NCI-H187 (cell line): ENCODE measurements around the gene MRTFA.
"Not testable (repeated sequence)": the region's sequence is repeated elsewhere in the genome, so short reads cannot be mapped to it uniquely, and the experiment has no call there.

Experiments used
- DNase-seq, 2 experiments: peaks; one replicate each; lab custom pipeline; 2025; lab: John Stamatoyannopoulos, UW

MRTFA gene

DNA sequence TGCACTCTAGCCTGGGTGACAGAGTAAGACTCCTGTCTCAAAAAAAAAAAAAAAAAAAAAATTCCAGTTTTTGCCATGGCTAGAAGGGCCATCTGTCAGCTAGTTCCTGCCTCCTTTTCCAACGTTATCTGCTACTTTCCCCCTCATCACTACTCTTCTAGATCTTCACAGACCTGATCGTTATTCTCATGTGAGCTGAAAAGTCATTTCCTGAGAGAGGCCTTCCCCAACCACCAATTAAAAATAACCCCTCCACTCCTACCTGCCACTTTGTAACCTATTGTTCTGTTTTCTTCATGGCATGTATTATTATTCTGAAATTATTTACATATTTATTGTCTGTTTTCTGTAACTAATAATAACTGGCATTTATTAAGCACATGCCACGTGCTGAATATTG lies 241.9 kb downstream of the MRTFA start:
- no peak for DNase-seq

DNA sequence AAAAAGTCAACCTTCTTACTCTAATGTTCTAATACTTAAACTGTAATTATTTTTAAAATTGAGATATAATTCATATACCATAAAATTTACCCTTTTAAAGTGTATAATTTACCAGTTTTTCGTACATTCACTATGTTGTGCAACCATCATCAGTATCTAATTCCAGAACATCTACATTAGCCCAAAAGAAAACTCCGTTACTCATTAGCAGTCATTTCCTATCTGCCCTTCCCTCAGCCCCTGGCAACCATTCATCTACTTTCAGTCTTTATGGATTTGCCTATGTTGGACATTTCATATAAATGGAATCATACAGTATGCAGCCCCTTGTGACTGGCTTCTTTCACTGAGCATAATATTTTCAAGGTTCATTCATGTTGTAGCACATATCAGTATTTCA lies 243.9 kb downstream of the MRTFA start:
- no peak for DNase-seq

DNA sequence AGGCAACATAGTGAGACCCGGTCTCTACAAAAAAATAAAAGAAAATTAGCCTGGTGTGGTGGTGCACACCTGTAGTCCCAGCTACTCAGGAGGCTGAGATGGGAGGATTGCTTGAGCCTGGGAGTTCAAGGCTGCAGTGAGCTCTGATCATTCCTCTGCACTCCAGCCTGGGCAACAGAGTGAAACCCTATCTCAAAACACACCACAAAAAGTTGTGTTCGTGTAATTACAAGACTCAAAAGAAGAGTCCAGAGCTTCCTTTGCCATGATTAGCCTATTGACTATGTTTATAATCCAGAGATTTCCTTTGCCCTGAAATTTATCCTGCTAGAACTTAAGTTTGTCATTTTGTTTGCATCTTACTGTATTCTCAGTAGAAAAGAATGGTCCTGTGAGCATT lies 245.1 kb downstream of the MRTFA start:
- no peak for DNase-seq

DNA sequence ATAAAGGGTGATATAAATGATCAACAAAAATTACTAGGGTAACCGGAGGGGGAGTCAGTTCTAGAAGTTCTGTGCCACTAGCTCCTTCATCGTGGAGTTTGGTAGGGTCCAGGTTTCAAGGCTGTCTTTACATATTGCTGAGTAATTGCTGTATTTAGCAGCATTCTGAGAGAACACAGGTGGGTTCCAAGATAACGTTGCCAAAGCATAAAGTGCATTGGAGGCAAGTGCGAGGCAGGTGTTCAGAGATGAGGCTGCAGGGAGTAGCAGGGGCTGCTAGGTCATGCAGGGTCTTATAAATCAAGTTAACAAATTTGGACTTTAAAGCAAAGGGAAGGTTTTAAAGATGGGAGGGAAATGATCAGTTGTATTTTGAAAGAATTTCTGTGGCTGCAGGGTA lies 248.3 kb downstream of the MRTFA start:
- no peak for DNase-seq

DNA sequence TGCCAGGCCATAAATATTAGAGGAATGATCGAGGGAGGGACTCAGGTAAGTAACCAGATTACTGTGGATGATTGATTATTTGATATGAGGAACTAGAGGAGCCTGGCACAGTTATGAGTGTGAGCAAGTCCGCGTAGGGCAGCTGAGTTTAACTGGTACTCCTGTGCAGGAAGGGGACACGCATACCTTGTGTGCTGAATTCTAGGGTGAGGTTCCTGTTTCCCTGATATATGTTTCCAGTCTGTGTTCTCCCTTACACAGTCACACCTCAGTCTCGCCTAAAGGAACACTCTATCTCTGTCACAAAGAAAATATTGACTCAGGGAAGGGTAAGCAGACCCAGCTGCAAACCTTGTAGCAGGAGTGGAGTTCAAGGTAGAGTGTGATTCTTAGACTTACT lies 248.8 kb downstream of the MRTFA start:
- DNase-seq, result no peak

DNA sequence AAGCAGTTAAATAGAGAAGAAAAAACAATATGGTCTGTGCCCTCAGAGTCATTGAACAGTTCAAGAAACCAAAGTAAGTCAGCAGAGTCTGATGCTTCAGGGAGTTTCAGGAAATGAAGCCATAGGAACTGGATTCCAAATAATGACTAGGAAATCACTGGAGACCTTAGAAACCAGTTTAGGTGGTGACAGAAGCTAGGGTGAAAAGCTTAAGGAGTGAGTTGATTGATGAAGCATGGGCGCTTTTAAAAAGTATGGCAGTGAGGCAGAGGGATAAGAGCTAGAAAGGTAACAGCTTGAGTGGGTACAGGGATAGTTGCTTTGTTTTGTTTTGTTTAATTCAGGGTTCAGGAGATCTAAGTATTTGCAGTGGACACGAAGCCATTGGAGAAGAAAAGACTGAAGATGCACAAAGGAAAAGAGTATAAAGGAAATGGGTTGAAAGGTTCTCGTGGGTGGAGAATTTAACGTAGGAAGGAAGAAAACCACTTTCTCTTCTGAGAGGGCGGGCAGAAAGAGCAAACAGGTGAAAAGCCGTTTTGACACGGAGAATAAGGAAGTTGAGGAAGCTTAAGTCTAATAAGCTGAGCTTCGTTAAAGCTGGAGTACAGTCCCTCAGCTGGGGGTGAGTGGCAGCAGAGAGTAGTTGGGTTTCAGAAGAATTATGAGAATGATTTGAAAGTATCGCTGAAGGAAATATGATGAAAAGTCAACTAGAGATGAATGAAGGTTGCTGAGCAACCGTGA lies 251.3 kb downstream of the MRTFA start:
- DNase-seq, result no peak

DNA sequence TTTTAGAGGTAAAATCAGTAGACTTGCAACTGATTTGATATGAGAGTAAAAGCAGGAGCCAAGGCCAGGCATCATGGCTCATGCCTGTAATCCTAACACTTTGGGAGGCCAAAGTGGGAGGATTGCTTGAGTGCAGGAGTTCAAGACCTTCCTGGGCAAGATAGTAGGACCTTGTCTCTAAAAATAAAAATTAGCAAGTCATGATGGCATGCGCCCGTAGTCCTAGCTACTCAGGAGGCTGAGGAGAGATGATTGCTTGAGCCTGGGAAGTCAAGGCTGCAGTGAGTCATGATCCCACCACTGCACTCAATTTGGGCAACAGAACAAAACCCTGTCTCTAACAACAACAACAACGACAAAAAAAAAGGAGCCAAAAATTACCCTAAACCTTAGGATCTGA lies 252.6 kb downstream of the MRTFA start:
- DNase-seq, result no peak

DNA sequence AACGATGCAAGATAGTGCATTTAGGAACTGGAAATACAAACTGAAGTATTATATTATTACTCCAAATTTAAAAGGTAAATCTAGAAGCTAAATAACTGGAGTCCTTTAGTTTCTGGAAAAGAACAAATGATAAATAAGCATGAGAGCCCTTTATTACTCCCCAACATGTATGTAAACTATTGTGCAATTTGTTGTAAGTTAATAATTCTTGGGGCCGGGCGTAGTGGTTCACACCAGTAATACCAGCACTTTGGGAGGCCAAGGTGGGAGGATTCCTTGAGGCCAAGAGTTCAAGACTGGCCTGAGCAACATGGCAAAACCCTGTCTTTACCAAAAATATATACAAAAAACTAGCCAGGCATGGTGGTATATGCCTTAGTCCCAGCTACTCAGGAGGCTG lies 255.1 kb downstream of the MRTFA start:
- DNase-seq, result no peak

DNA sequence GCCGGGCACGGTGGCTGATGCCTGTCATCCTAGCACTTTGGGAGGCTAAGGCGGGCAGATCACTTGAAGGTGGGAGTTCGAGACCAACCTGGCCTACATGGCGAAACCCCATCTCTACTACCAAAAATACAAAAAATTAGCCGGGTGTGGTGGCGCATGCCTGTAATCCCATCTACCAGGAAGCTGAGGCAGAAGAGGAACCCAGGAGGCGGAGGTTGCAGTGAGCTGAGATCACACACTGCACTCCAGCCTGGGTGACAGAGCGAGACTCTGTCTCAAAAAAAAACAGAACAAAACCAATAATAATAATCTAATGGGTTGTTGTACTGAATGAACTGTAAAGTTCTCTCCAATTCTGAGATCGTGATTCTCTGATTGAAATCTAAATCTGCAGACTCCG lies 258.1 kb downstream of the MRTFA start:
- not testable (repeated sequence) for DNase-seq

DNA sequence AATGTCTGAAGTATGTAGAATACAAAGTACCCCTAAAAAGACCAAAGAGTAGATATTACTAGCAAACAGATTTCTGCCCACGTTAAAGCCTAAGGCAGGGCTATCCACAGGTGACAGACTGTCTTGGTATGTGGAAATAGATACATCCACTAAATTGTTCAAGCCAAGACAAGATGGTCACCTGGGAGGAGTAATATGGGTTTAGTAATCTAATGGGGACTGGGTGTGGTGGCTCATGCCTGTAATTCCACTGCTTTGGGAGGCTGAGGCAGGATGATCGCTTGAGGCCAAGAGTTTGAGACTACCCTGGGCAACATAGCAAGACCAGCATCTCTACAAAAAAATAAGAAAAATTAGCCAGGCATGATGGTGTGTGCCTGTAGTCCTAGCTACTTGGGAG lies 258.6 kb downstream of the MRTFA start:
- DNase-seq, result no peak

DNA sequence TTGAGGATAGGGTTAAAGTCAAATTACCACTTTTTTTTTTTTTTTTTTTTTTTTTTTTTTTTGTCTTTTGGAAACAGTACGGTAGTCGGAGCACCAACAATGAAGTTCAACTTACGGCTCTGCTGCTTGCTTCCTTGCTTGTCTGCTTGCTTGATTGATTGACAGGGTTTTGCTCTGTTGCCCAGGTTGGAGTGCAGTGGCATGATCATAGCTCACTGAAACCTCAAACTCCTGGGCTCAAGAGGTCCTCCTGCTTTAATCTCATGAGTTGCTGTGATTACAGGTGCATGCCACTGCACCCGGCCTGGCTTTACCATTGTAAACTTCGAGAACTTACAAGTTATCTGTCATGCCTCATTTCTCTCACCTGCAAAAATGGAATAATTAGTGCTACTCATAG lies 260.4 kb downstream of the MRTFA start:
- DNase-seq, result no peak

DNA sequence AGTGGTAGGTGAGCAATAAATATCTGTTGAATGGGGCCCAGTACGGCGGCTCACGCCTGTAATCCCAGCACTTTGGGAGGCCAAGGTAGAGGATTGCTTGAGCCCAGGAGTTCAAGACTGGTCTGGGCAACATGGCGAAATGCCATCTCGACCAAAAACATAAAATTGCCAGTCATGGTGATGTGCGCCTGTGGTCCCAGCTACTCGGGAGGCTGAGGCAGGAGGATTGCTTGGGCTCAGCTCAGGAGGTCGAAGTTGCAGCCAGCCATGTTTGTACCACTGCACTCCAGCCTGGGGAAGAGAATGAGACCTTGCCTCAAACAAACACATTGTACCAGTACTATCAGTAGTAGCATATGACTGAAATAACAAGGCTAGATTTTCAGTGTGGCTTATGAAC lies 262.0 kb downstream of the MRTFA start:
- DNase-seq, result no peak

DNA sequence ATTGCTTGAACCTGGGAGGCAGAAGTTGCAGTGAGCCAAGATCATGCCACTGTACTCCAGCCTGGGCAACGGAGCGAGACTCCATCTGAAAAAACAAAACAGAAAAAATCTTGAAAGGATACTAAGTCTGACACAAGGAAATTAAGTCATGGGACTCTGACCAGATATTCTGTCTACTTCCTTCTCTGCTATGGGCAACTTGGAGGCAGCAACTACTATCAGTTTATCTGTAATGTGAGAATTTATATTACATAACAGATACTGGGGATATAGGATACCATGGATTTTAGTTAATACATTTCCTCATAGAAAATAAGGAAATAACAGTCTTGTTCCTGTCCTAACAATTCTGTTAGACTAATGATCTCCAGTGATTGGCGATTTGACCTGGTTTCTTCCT lies 267.7 kb downstream of the MRTFA start:
- no peak for DNase-seq

DNA sequence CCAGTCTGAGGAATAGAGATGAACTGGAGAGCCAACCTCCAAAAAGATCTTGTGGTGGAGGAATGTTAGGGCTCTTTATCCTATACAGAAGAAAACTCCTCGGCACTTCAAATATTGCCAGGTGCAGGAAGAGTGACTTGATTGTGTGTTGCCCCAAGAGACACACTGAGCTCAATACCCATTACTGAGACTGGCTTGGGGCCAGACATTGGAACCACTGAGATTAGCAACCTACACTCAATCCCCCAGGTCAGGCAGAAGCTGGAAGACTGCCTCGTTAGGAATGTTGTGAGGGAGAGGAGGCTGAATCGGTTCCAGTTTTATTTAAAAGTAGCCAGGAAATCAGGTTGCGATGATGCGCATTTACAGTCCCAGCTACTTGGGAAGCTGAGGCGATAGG lies 268.5 kb downstream of the MRTFA start:
- no peak for DNase-seq

DNA sequence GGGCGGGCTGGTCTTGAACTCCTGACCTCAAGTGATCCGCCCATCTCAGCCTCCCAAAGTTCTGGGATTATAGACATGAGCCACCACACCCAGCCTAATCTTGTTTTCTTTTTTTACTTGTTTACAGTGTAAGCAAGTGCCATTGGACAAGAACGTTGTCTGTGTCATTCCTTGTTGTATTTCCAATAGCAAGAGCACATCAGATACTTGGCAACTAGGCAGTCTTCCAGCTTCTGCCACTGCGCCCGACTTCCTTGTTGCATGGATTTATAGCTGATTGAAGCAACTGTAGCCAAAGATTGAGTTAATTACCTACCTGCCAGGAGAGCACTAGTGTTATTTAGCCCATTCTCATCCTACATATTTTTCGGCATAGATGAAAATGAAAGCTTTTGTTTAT lies 269.2 kb downstream of the MRTFA start:
- no peak for DNase-seq

DNA sequence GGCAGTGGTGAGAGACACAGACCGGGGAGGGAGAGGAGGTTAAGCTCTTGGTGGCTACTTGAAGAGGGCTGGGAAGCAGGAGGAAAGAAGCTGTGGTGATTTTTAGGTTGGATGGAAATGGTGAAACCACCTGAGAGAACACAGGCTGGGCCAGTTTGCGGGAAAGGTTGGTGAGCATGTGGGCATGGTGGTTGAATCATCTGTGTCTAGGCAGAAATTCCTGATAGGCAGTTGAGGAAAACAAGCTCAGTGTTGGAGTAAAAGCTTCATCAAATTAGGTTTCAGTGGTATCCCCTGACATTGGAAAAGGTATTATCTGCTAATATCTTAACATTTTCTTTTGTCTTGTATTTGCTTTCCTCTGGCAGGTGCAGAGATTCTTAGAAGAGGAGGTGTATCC lies 270.5 kb downstream of the MRTFA start:
- DNase-seq, result no peak

DNA sequence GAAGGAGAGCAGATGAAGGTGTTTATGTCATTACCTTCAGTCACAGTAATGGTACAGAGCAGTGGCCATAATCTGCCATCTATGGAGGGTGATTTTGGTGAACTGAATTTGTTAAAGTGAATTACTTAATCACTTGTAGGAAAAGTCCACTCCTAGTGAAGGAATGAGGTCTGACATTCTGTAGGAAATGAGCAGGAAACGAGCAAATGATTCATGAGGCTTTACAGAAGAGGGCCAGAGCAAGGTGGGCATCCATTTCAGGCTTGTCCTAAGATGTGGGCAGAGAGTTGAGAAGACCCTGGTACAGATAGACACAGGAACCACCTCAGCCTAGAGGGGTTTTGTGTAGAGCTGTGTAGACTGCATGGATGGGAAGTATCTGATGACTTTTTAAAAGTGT lies 272.1 kb downstream of the MRTFA start:
- no peak for DNase-seq

DNA sequence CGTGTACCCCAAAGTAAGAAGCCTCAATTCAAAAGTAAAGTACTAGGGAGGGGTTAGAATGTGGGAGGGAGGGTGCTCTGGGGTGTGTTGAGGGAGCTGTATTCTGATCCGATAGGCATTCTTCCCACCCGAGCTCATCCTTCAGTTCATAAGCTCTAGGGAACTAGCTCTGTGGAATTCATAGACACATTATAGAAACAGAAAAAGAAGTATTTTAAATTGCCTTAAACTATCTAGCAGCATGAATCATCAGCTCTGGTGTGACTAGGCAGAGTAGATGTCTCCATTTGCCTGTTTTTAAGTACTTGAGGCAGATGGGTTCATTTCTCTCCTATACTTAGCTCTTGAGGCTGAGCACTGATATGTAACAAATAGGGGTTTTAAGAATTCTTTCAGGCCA lies 273.5 kb downstream of the MRTFA start:
- no peak for DNase-seq

DNA sequence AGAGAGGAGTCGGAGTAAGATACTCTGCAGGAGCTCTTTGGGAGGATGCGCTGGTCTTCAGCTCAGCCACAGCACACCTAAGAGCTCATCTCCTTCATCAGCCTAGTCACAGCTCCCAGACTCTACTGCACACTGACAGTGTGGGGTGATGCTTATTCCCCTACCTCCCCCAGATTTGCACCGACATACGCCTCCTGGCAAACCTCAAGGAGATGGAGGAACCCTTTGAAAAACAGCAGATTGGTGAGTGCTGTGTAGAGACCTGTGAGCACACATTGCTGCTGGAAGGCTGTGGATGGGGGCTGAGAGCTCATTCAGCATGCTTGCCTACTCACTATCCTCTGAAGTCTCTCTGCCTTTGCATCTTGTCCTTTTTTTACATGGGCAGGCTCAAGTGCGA lies 275.4 kb downstream of the MRTFA start:
- DNase-seq, result no peak
